Common myeloid progenitor, CD34-positive (primary cell): ENCODE results near the gene CBLN4. TPM values are rescaled to one million over a fixed set of nuclear protein-coding genes. Genes with fewer than 3 reads are reported as not detected.

Experiments
- CTCF ChIA-PET: fragments of 350-600 bp; sonication (Branson Sonifier 250); formaldehyde crosslinking; loops from one replicate; lab custom pipeline; 2021; ENCODE audit warnings: antibody characterized with exemption; lab: Charles Lee
- POLR2A ChIA-PET: fragments of 350-600 bp; sonication (Branson Sonifier 250); formaldehyde crosslinking; loops from one replicate; lab custom pipeline; 2021; ENCODE audit warnings: antibody characterized with exemption; lab: Charles Lee
- DNase-seq, 3 donors: peaks; one replicate each; pipeline versions ENCODE4 v3.0.0 to v3.0.0-alpha.2; 2013
- H3K27ac ChIP-seq, 2 experiments: 1 replicate in 1 of 2; 2 replicates in 1 of 2; pipeline ENCODE4 v1.7.0; 2013; ENCODE audit warnings: inconsistent platforms in 2 of 2, low read length in 2 of 2, mild to moderate bottlenecking in 2 of 2, low read depth in 1 of 2, moderate library complexity in 1 of 2; ENCODE audit not compliant: severe bottlenecking in 2 of 2, insufficient read depth in 1 of 2, poor library complexity in 1 of 2
- H3K27me3 ChIP-seq, 5 experiments: replicated peaks in 2 of 5; 1 replicate in 3 of 5; 2 replicates in 2 of 5; pipeline versions ENCODE4 v1.6.1 to v1.7.0; 2013; ENCODE audit warnings: low read length in 4 of 5, mild to moderate bottlenecking in 2 of 5, moderate library complexity in 2 of 5, inconsistent platforms in 1 of 5; ENCODE audit not compliant: insufficient read depth in 5 of 5, control insufficient read depth in 4 of 5
- H3K36me3 ChIP-seq, 4 experiments: 1 replicate in 2 of 4; 2 replicates in 2 of 4; pipeline versions ENCODE4 v1.6.1 to v1.7.0; 2013; ENCODE audit warnings: low read length in 3 of 4, control low read depth in 1 of 4, mild to moderate bottlenecking in 1 of 4; ENCODE audit not compliant: control insufficient read depth in 4 of 4, insufficient read depth in 4 of 4
- H3K4me1 ChIP-seq, 4 experiments: 1 replicate in 3 of 4; 2 replicates in 1 of 4; pipeline versions ENCODE4 v1.6.1 to v1.7.1; 2013; ENCODE audit warnings: low read length in 3 of 4, mild to moderate bottlenecking in 3 of 4, control low read depth in 1 of 4, inconsistent platforms in 1 of 4, moderate library complexity in 1 of 4; ENCODE audit not compliant: control insufficient read depth in 4 of 4, insufficient read depth in 4 of 4; ENCODE audit errors: control extremely low read depth in 1 of 4
- H3K4me3 ChIP-seq, 7 experiments: 1 replicate in 4 of 7; 2 replicates in 3 of 7; pipeline versions ENCODE4 v1.5.1 to v1.7.0; 2013; ENCODE audit warnings: mild to moderate bottlenecking in 7 of 7, low read length in 6 of 7, moderate library complexity in 6 of 7, inconsistent platforms in 2 of 7, low read depth in 2 of 7, control low read depth in 1 of 7; ENCODE audit not compliant: insufficient read depth in 4 of 7, control insufficient read depth in 1 of 7; ENCODE audit errors: extremely low read depth in 1 of 7
- H3K9me3 ChIP-seq, 5 experiments: 1 replicate in 4 of 5; 2 replicates in 1 of 5; pipeline versions ENCODE4 v1.6.1 to v1.7.1; 2013; ENCODE audit warnings: low read length in 4 of 5, mild to moderate bottlenecking in 2 of 5, inconsistent platforms in 1 of 5, low read depth in 1 of 5, moderate library complexity in 1 of 5; ENCODE audit not compliant: control insufficient read depth in 4 of 5, insufficient read depth in 2 of 5; ENCODE audit errors: control extremely low read depth in 1 of 5
- WGBS: methylation state at CpG from one replicate; pipeline ENCODE4 v1.1.5; 2013; ENCODE audit not compliant: insufficient coverage; 5-methylcytosine and 5-hydroxymethylcytosine counted together
- polyA plus RNA-seq: library from polyadenylated mRNA; unstranded; fragments of 120-200 nt; gene quantifications from one replicate; pipeline ENCODE4 v1.2.1, GENCODE V29; 2013

The CBLN4 gene
- not detected for polyA plus RNA-seq

- POLR2A ChIA-PET: no interaction called here
Observed at GRCh38 chr20:56005389-56005715, at the start of gene CBLN4. Gene CBLN4 (minus strand): TSS chr20:56005519. CDS start chr20:56004171, 1,348 bp downstream.

DNA sequence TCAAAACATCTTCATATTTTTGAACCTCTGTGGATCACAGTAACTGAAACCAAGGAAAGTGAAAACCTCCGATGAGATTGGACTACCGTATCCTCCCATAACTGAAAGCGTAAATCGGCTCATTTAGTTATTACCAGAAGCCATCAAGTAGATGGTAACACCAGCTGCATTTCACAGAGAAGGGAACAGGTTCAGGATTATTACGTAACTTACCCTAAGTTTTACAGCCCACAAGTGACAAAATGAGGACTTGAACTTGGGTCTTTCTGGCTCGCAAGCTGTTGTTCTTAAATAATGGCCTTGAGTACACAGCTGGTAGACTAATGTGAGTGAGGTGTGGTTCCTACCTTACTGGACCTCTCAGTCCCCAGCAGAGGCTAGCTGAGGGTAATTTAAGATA lies 37.9 kb upstream of the CBLN4 start:
- no peak overlapping the region for H3K27ac ChIP-seq
- H3K4me1 ChIP-seq: no peaks in the 10 kb centered on the region
- H3K36me3 ChIP-seq: no peaks in the 10 kb centered on the region
- POLR2A ChIA-PET: no interaction called here
- no peaks in the 10 kb centered on the region for H3K27me3 ChIP-seq
- CTCF ChIA-PET: no interaction called here
- no peaks in the 10 kb centered on the region for H3K9me3 ChIP-seq
- DNase-seq: no peak
- 83% methylated on average over 5 of the region's 6 CpGs for WGBS
- no peak overlapping the region for H3K4me3 ChIP-seq

More at GRCh38 chr20:56005389-56005715, at the start of gene CBLN4:
- no peak for DNase-seq
- Histone ChIP-seq H3K9me3 (peaks cover 0 to 5% (median 0%) of the 10 kb centered on the region in 5 experiments), H3K27ac (no peak within 1 kb of the TSS), H3K27me3 (peaks cover 12 to 69% (median 24%) of the 10 kb centered on the region in 5 experiments), H3K4me1 (no peaks in the 10 kb centered on the region), H3K36me3 (no peaks in the 10 kb centered on the region), H3K4me3 (no peak within 1 kb of the TSS)
- WGBS: 4% methylated on average over 16 of the region's 29 CpGs
- CTCF ChIA-PET: no interaction called here

- peaks cover 4 to 39% (median 7%) of the 10 kb centered on the region in 5 experiments for H3K9me3 ChIP-seq
- no peaks in the 10 kb centered on the region for H3K27me3 ChIP-seq
- no peak overlapping the region for H3K4me3 ChIP-seq
- no peaks in the 10 kb centered on the region for H3K36me3 ChIP-seq
- ChIA-PET POLR2A (no interaction called here), CTCF (no interaction called here)
- H3K27ac ChIP-seq: no peak overlapping the region
- H3K4me1 ChIP-seq: no peaks in the 10 kb centered on the region
- DNase-seq: peak; percentile 8 to 11 (median 10)
- 66% methylated on average over 3 of the region's 3 CpGs for WGBS
Observed at GRCh38 chr20:56032251-56032650, 26.9 kb upstream of the CBLN4 start.

GRCh38 chr20:56018716-56019115 lies 13.4 kb upstream of the CBLN4 start:
- no peak overlapping the region for H3K27ac ChIP-seq
- ChIA-PET CTCF (no interaction called here), POLR2A (no interaction called here)
- no peaks in the 10 kb centered on the region for H3K36me3 ChIP-seq
- no peak overlapping the region for H3K4me3 ChIP-seq
- H3K27me3 ChIP-seq: no peaks in the 10 kb centered on the region
- no peaks in the 10 kb centered on the region for H3K4me1 ChIP-seq
- WGBS: 80% methylated on average over 1 of the region's 2 CpGs
- H3K9me3 ChIP-seq: no peaks in the 10 kb centered on the region
- no peak for DNase-seq

GRCh38 chr20:56018194-56018593 lies 12.9 kb upstream of the CBLN4 start:
- POLR2A ChIA-PET: no interaction called here
- 80% methylated on average over 2 of the region's 3 CpGs for WGBS
- Histone ChIP-seq H3K27ac (no peak overlapping the region), H3K27me3 (no peaks in the 10 kb centered on the region), H3K9me3 (no peaks in the 10 kb centered on the region), H3K36me3 (no peaks in the 10 kb centered on the region), H3K4me3 (no peak overlapping the region), H3K4me1 (no peaks in the 10 kb centered on the region)
- DNase-seq: no peak
- CTCF ChIA-PET: no interaction called here

DNA sequence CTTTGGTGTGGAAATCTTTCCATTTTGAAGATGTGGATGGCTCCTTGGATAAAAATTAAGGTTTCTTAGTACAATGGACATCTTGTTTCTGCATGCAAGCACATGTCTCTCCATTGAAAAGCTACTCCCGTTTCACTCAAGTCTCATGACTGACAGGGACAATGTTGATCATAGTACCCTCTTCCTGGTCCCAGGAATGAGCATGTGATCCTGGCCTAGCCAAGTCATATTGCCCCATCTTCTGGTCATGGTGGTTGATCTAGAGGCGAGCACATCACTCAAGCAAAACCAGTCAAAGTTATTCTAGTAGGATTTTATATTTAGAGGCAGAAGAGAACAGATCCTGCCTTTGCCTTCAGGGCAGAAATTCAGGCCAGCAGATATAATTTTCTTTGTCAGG lies 12.2 kb upstream of the CBLN4 start:
- H3K27ac ChIP-seq: no peak overlapping the region
- ChIA-PET CTCF (no interaction called here), POLR2A (no interaction called here)
- no peaks in the 10 kb centered on the region for H3K27me3 ChIP-seq
- WGBS: 93% methylated on average over 1 of the region's 2 CpGs
- H3K4me1 ChIP-seq: no peaks in the 10 kb centered on the region
- no peaks in the 10 kb centered on the region for H3K36me3 ChIP-seq
- H3K4me3 ChIP-seq: no peak overlapping the region
- H3K9me3 ChIP-seq: no peaks in the 10 kb centered on the region
- DNase-seq: no peak

- no peaks in the 10 kb centered on the region for H3K9me3 ChIP-seq
- POLR2A ChIA-PET: no interaction called here
- CTCF ChIA-PET: no interaction called here
- DNase-seq: no peak
- 90% methylated on average over 3 of the region's 5 CpGs for WGBS
- no peak overlapping the region for H3K27ac ChIP-seq
- H3K27me3 ChIP-seq: no peaks in the 10 kb centered on the region
- H3K36me3 ChIP-seq: no peaks in the 10 kb centered on the region
- no peaks in the 10 kb centered on the region for H3K4me1 ChIP-seq
- H3K4me3 ChIP-seq: no peak overlapping the region
Observed at GRCh38 chr20:56014998-56015397, 9.7 kb upstream of the CBLN4 start.
